NB4 (cell line): ENCODE results near the gene KCNC1.

ENCODE experiments used
- DNase-seq: peaks from one replicate; pipeline ENCODE4 v3.0.0; 2010; ENCODE audit warnings: low read depth
- H3K4me3 ChIP-seq: one replicate; pipeline ENCODE4 v1.5.1; 2011; ENCODE audit warnings: mild to moderate bottlenecking, low read depth, low read length, moderate library complexity
- MYC ChIP-seq: IDR thresholded peaks from 2 replicates; pipeline ENCODE4 v1.6.1; 2011; ENCODE audit warnings: low read depth, low read length
- POLR2A ChIP-seq: IDR thresholded peaks from 2 replicates; pipeline ENCODE4 v1.6.1; 2011; ENCODE audit warnings: mild to moderate bottlenecking; ENCODE audit not compliant: insufficient read length; ENCODE audit errors: extremely low read depth
- TF ChIP-seq, protein P1 (sequence below): IDR thresholded peaks from 2 replicates; pipeline ENCODE4 v1.6.1; 2011; ENCODE audit warnings: low read depth, low read length
- TF ChIP-seq, protein P2 (sequence below): IDR thresholded peaks from one replicate; pipeline ENCODE4 v1.5.1; 2012; ENCODE audit warnings: low read depth, low read length

KCNC1 gene

DNA sequence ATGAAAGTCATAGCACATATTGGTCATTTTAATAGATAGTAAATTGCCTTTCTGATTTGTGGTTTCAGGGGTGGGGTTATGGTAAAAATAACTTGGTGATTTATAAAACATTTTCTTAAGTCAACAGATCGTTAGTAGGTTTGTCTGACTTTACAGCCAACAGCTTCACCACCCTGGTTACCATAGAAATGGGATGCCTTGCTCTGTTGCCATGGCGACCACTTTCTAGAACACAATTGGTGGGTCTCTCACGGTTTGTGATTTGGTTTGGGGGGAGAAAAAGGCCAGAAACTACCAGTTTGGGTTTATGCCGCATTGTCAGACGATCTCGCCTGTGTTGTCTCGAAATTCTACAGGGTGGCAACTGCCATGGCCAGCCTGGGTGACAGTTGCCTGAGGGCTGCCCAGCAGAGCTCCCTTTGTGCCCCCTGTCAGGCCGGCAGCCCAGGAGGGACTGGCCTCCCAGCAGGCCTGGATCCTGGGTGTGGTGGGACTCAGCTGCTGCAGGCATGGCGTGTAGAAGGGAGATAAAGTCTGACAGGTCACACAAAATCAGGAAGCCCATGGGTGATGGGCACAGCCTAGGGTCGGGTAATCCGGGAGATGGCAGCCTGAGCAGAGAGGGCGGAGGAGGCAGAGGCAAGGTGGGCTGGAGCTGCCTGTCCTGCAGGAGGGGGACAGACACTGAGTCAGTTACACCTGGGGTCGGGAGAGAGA, 30.9 kb downstream of the KCNC1 start:
- no peak for DNase-seq
- TF ChIP-seq, protein P1, sequence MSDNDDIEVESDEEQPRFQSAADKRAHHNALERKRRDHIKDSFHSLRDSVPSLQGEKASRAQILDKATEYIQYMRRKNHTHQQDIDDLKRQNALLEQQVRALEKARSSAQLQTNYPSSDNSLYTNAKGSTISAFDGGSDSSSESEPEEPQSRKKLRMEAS: no peak
- TF ChIP-seq POLR2A (no peak), MYC (no peak)
- TF ChIP-seq, protein P2, sequence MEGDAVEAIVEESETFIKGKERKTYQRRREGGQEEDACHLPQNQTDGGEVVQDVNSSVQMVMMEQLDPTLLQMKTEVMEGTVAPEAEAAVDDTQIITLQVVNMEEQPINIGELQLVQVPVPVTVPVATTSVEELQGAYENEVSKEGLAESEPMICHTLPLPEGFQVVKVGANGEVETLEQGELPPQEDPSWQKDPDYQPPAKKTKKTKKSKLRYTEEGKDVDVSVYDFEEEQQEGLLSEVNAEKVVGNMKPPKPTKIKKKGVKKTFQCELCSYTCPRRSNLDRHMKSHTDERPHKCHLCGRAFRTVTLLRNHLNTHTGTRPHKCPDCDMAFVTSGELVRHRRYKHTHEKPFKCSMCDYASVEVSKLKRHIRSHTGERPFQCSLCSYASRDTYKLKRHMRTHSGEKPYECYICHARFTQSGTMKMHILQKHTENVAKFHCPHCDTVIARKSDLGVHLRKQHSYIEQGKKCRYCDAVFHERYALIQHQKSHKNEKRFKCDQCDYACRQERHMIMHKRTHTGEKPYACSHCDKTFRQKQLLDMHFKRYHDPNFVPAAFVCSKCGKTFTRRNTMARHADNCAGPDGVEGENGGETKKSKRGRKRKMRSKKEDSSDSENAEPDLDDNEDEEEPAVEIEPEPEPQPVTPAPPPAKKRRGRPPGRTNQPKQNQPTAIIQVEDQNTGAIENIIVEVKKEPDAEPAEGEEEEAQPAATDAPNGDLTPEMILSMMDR: no peak
- H3K4me3 ChIP-seq: no peak overlapping the region

DNA sequence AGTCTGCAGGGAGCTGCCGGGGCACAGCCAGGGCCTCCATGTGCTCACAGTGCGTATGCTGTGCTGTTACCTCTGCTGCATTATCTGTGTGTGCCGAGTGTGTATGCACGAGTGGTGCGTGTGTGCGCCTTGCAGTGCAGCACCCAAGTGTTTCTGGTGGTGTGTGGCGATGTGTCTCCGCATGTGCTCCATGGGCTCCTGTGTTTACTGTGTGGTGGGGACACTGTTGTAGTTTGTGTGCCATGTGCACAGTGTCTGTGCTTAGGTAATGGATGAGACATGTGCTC, 31.4 kb downstream of the KCNC1 start:
- TF ChIP-seq, protein P2: no peak
- TF ChIP-seq POLR2A (no peak), MYC (no peak)
- TF ChIP-seq, protein P1: no peak
- DNase-seq: no peak
- no peak overlapping the region for H3K4me3 ChIP-seq

DNA sequence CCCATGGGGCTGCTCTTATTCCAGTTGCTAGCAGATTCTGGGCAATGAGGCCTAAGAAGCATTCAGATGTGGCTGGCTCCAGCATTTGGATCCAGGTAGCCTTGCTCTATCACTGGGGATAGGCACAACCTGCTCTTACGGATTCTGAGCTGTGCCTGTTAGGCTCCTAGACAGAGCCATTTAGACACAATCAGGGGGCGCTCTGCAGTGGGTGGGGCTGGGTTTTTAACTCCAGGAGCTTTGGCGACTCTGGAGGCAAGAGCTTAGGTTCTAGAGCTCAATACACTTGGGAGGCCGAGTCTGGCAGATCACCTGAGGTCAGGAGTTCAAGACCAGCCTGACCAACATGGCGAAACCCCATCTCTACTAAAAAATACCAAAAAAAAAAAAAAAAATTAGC, 32.0 kb downstream of the KCNC1 start:
- TF ChIP-seq, protein P2: peak; percentile 10
- TF ChIP-seq POLR2A: no peak
- no peak overlapping the region for H3K4me3 ChIP-seq
- no peak for DNase-seq

DNA sequence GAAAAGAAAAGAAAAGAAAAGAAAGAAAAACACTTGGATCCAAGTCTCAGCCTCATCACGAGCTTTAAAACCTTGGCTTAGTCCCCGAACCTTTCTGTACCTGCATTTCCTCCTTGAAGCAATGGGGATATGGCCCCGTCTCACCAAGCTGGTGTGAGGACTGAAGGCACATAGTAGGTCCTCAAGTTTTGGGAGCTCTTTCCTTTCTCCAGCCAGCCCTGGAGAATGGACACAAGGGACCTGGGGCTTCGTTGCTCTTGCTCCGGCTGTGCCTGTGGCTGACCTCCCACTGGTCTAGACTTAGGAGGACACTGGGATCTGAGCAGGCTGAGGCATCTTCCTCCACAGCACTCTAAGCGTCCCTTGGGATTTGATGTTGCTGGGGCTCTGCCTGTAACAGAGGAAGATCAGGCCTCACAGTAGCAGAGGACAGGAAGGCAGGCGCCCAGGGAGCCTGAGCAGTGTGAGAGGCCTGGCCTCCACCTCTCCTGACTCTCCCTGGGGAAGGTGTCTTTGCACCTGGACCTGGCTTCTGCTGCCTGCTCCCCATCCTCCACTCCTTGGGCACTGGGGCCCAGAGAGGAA, 32.8 kb downstream of the KCNC1 start:
- TF ChIP-seq, protein P2: no peak
- TF ChIP-seq, protein P1: no peak
- TF ChIP-seq MYC (no peak), POLR2A (no peak)
- no peak overlapping the region for H3K4me3 ChIP-seq
- peak; percentile 76 for DNase-seq

DNA sequence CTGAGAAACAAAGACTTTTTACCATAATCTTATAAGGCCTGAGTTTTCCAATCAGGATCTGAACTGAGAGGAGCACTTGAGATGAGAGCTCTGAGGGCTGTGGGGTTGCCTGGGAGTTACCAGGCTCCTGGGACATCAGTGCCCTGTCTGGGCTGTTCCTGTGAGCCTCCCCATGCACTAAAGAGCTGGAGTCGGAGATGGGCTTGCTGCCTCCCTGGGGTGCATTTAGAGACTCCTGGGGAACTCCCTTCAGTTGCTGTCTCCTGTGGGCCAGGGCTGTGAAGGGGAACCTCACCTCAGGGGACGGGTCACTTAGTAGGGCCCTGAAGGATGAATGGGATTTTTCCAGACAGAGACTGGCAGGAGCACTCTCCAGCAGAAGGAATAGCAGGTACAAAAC, 33.3 kb downstream of the KCNC1 start:
- DNase-seq: no peak
- TF ChIP-seq MYC (no peak), POLR2A (no peak)
- TF ChIP-seq, protein P2: no peak
- TF ChIP-seq, protein P1: no peak

DNA sequence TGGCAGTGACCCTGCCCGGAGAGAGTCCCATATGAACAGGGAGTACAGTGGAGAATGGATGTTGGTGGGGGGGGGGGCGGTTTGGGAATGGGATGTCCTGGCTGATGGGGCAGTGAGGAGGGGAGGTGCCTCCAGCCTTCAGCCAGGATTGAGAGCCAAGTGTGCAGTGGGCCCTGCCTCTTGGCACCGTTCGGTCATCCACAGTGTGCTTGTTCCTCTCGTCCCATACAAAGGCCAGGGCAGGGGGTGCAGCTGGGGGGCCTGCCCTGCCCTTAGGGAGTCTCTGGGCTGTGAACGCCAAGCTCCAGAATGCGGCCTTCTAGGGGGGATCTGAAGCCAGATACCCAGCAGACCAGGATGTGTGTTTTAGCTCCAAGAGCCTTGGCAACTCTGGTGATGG, 34.0 kb downstream of the KCNC1 start:
- no peak for DNase-seq
- TF ChIP-seq POLR2A (no peak), MYC (no peak)
- TF ChIP-seq, protein P1: no peak
- TF ChIP-seq, protein P2: no peak
- no peak overlapping the region for H3K4me3 ChIP-seq

More for the DNA sequence above, 33.3 kb downstream of the KCNC1 start:
- H3K4me3 ChIP-seq: no peak overlapping the region
